Activated gamma-delta T cell treated with anti-CD3 and anti-CD28 coated beads, Interleukin-2, amount 50 U/mL, for 16 hours (primary cell): ENCODE results near the gene SARS1.
"Not testable (repeated sequence)": the region's sequence is repeated elsewhere in the genome, so short reads cannot be mapped to it uniquely, and the experiment has no call there.

Experiments
- DNase-seq: peaks from one replicate; pipeline ENCODE4 v3.0.0-alpha.2; 2020; ENCODE audit warnings: low read depth

Gene SARS1

GRCh38 chr1:109213824-109214693 is at the start of gene SARS1:
Gene SARS1, plus strand, starts transcription at chr1:109213918. Its CDS starts 75 bp downstream, at chr1:109213993.
- DNase-seq = peak; percentile 76

GRCh38 chr1:109164538-109164937 is 49.2 kb upstream of the SARS1 start:
- no peak for DNase-seq

- no peak for DNase-seq
These were observed 46.7 kb upstream of the SARS1 start for GRCh38 chr1:109167001-109167506.

- DNase-seq = no peak
These were observed 43.5 kb upstream of the SARS1 start for GRCh38 chr1:109170035-109170764.

GRCh38 chr1:109171646-109172045 is 42.1 kb upstream of the SARS1 start:
- no peak for DNase-seq

GRCh38 chr1:109176349-109176748 is 37.4 kb upstream of the SARS1 start:
- not testable (repeated sequence) for DNase-seq

GRCh38 chr1:109180715-109181084 is 33.0 kb upstream of the SARS1 start:
- DNase-seq = not testable (repeated sequence)

GRCh38 chr1:109181085-109181806 is 32.5 kb upstream of the SARS1 start:
- DNase-seq = no peak

- DNase-seq = no peak
These were observed 31.9 kb upstream of the SARS1 start for GRCh38 chr1:109181807-109182163.

- DNase-seq = no peak
These were observed 30.5 kb upstream of the SARS1 start for GRCh38 chr1:109183058-109183738.

GRCh38 chr1:109184687-109185086 is 29.0 kb upstream of the SARS1 start:
- DNase-seq = no peak

- DNase-seq = no peak
These were observed 28.4 kb upstream of the SARS1 start for GRCh38 chr1:109185357-109185756.

GRCh38 chr1:109185990-109186732 is 27.6 kb upstream of the SARS1 start:
- no peak for DNase-seq

GRCh38 chr1:109186733-109187086 is 27.0 kb upstream of the SARS1 start:
- no peak for DNase-seq

GRCh38 chr1:109187127-109187526 is 26.6 kb upstream of the SARS1 start:
- DNase-seq = no peak

- no peak for DNase-seq
These were observed 25.5 kb upstream of the SARS1 start for GRCh38 chr1:109188200-109188599.

- no peak for DNase-seq
These were observed 24.9 kb upstream of the SARS1 start for GRCh38 chr1:109188781-109189180.

- DNase-seq = no peak
These were observed 23.5 kb upstream of the SARS1 start for GRCh38 chr1:109190189-109190588.

- DNase-seq = no peak
These were observed 22.3 kb upstream of the SARS1 start for GRCh38 chr1:109191377-109191776.

GRCh38 chr1:109191891-109192290 is 21.8 kb upstream of the SARS1 start:
- DNase-seq = no peak

- no peak for DNase-seq
These were observed 21.3 kb upstream of the SARS1 start for GRCh38 chr1:109192433-109192832.
